ENCODE measurements around the gene RFC2.

The RFC2 gene

GRCh38 chr7:74286131-74286530 is 31.9 kb upstream of the RFC2 start:
- ATAC-seq (ENCODE audit: insufficient read depth, low read depth) = no peak
- Histone ChIP-seq H3K9ac (ENCODE audit: low read depth, low read length) (no peak overlapping the region), H3K4me2 (ENCODE audit: insufficient read depth, low read length) (no peak overlapping the region)

DNA sequence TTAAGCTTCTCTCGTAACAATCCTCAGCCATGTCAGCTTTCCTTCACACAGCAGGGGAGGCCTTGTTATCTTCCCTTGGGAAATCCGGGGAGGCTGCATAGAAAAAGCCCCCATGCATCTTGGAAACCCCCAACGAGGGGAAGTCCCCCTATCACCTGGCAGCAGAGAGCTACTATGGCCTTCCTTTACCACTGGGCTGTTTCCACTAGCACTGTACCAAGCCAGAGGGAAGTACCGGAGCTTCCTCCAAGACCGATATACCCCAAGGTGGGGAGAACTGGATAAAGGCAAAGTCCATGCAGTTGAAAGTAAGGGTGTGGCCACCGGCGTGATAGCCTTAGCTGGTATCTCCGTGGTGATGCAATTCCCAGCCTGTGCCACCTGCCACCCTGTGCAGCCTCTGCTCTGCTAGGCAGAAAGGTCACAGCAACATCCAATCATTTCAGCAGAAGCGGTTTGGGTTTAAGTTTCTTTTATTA is 30.6 kb upstream of the RFC2 start:
- ATAC-seq (ENCODE audit: insufficient read depth, low read depth) (no peak), DNase-seq (no peak)
- no peak overlapping the region for H2AFZ ChIP-seq (ENCODE audit: low read depth, low read length)
- TF ChIP-seq EZH2 (IDR thresholded peaks at IDR 0.05; ENCODE audit: borderline replicate concordance, low read depth, low read length, severe bottlenecking) = no peak
- TF ChIP-seq, protein P1, sequence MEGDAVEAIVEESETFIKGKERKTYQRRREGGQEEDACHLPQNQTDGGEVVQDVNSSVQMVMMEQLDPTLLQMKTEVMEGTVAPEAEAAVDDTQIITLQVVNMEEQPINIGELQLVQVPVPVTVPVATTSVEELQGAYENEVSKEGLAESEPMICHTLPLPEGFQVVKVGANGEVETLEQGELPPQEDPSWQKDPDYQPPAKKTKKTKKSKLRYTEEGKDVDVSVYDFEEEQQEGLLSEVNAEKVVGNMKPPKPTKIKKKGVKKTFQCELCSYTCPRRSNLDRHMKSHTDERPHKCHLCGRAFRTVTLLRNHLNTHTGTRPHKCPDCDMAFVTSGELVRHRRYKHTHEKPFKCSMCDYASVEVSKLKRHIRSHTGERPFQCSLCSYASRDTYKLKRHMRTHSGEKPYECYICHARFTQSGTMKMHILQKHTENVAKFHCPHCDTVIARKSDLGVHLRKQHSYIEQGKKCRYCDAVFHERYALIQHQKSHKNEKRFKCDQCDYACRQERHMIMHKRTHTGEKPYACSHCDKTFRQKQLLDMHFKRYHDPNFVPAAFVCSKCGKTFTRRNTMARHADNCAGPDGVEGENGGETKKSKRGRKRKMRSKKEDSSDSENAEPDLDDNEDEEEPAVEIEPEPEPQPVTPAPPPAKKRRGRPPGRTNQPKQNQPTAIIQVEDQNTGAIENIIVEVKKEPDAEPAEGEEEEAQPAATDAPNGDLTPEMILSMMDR (IDR thresholded peaks at IDR 0.05; ENCODE audit: borderline replicate concordance, extremely low read depth, low read length, poor library complexity, severe bottlenecking) = no peak
- no peak overlapping the region for H3K4me2 ChIP-seq (ENCODE audit: insufficient read depth, low read length)
- no peak overlapping the region for H3K9ac ChIP-seq (ENCODE audit: low read depth, low read length)
- H4K20me1 ChIP-seq (ENCODE audit: insufficient read depth, low read length) = no peaks in the 10 kb centered on the region
- no peak overlapping the region for H3K27ac ChIP-seq (ENCODE audit: low read length)
- peaks cover 4% of the 10 kb centered on the region for H3K27me3 ChIP-seq (ENCODE audit: insufficient read depth, low read length, poor library complexity)
- no peaks in the 10 kb centered on the region for H3K9me3 ChIP-seq (ENCODE audit: insufficient read depth, low read length, severe bottlenecking)
- no peaks in the 10 kb centered on the region for H3K36me3 ChIP-seq (ENCODE audit: insufficient read depth, low read length)
- H3K4me1 ChIP-seq (ENCODE audit: insufficient read depth, low read length) = peaks cover 12% of the 10 kb centered on the region
- H3K4me3 ChIP-seq (ENCODE audit: low read depth in 1 of 2, low read length in 2 of 2) = no peak overlapping the region
- H3K79me2 ChIP-seq (ENCODE audit: insufficient read depth, low read length) = 0 out of 2 replicates have a peak, but pooled peaks cover under 1% of the 10 kb centered on the region

More at GRCh38 chr7:74286131-74286530, 31.9 kb upstream of the RFC2 start:
- Histone ChIP-seq H3K27me3 (ENCODE audit: insufficient read depth, low read length, poor library complexity) (peaks cover 14% of the 10 kb centered on the region), H3K27ac (ENCODE audit: low read length) (no peak overlapping the region), H3K4me1 (ENCODE audit: insufficient read depth, low read length) (peaks cover 25% of the 10 kb centered on the region), H3K79me2 (ENCODE audit: insufficient read depth, low read length) (peaks cover 4% of the 10 kb centered on the region; the same call in 1 of the 2 replicates), H2AFZ (ENCODE audit: low read depth, low read length) (no peak overlapping the region), H3K36me3 (ENCODE audit: insufficient read depth, low read length) (no peaks in the 10 kb centered on the region), H4K20me1 (ENCODE audit: insufficient read depth, low read length) (peaks cover 9% of the 10 kb centered on the region), H3K9me3 (ENCODE audit: insufficient read depth, low read length, severe bottlenecking) (no peaks in the 10 kb centered on the region), H3K4me3 (ENCODE audit: low read depth in 1 of 2, low read length in 2 of 2) (no peak overlapping the region)
- DNase-seq = no peak
- no peak for TF ChIP-seq EZH2 (IDR thresholded peaks at IDR 0.05; ENCODE audit: borderline replicate concordance, low read depth, low read length, severe bottlenecking)
- TF ChIP-seq, protein P1 (IDR thresholded peaks at IDR 0.05; ENCODE audit: borderline replicate concordance, extremely low read depth, low read length, poor library complexity, severe bottlenecking) = no peak

DNA sequence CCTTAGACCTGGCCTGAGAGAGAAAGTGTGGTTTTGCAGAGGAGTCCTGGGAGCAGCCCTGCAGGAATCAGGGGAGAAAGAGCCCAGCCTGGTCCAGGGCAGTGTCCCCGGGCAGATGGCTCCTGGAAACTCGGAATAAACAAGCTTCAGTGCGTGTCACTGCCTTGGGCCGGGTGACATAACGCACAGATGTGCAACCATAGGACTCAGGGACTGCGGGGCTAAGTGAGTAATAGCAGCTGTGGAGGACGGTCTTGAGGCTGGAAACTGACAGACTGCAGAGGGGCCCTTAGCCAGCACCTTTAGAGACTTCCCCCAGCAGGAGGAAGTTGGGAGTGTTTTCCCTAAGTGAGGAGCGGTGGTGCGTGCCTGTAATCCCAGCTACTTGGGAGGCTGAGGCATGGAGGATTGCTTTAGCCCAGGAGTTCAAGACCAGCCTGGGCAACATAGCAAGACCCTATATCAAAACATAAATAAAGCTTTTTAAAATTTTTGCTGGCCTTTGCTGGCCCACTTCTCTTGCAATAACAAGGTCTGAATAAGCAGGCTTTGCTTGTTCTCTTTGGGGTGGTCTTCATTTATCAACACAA is 29.8 kb upstream of the RFC2 start:
- Histone ChIP-seq H3K36me3 (ENCODE audit: insufficient read depth, low read length) (no peaks in the 10 kb centered on the region), H2AFZ (ENCODE audit: low read depth, low read length) (no peak overlapping the region), H4K20me1 (ENCODE audit: insufficient read depth, low read length) (no peaks in the 10 kb centered on the region), H3K27ac (ENCODE audit: low read length) (no peak overlapping the region), H3K9me3 (ENCODE audit: insufficient read depth, low read length, severe bottlenecking) (no peaks in the 10 kb centered on the region), H3K79me2 (ENCODE audit: insufficient read depth, low read length) (no peaks in the 10 kb centered on the region), H3K27me3 (ENCODE audit: insufficient read depth, low read length, poor library complexity) (no peaks in the 10 kb centered on the region), H3K4me2 (ENCODE audit: insufficient read depth, low read length) (no peak overlapping the region), H3K9ac (ENCODE audit: low read depth, low read length) (no peak overlapping the region), H3K4me1 (ENCODE audit: insufficient read depth, low read length) (peaks cover 9% of the 10 kb centered on the region), H3K4me3 (ENCODE audit: low read depth in 1 of 2, low read length in 2 of 2) (no peak overlapping the region)
- no peak for TF ChIP-seq EZH2 (IDR thresholded peaks at IDR 0.05; ENCODE audit: borderline replicate concordance, low read depth, low read length, severe bottlenecking)
- TF ChIP-seq, protein P1 (IDR thresholded peaks at IDR 0.05; ENCODE audit: borderline replicate concordance, extremely low read depth, low read length, poor library complexity, severe bottlenecking) = no peak
- DNase-seq = no peak
- ATAC-seq (ENCODE audit: insufficient read depth, low read depth) = no peak

All from DND-41 (cell line).